Transverse colon (tissue), 4 donors: ENCODE data around the gene MEGF10. TPM values are rescaled to one million over a fixed set of nuclear protein-coding genes. Genes with fewer than 3 reads are reported as not detected.
"Not testable (repeated sequence)": the region's sequence is repeated elsewhere in the genome, so short reads cannot be mapped to it uniquely, and the experiment has no call there.

Experiments
- DNase-seq: peaks from one replicate; pipeline ENCODE4 v3.0.0-alpha.2; 2019
- H3K27ac ChIP-seq, 4 donors: fragments of 200-600 bp; sonication (generic); 2 replicates each; pipeline ENCODE4 v1.5.1; 2016 to 2018; ENCODE audit warnings: inconsistent platforms in 4 of 4
- H3K27me3 ChIP-seq: fragments of 200-600 bp; sonication (generic); 2 replicates; pipeline ENCODE4 v1.5.1; 2017; ENCODE audit warnings: inconsistent platforms
- H3K36me3 ChIP-seq, 4 donors: fragments of 200-600 bp; sonication (generic); 2 replicates each; pipeline ENCODE4 v1.5.1; 2017 to 2019; ENCODE audit warnings: inconsistent platforms in 4 of 4
- H3K4me1 ChIP-seq, 4 donors: fragments of 200-600 bp; sonication (generic); 2 replicates each; pipeline ENCODE4 v1.5.1; 2017 to 2020; ENCODE audit warnings: inconsistent platforms in 4 of 4
- H3K4me3 ChIP-seq, 4 donors: fragments of 200-600 bp; sonication (generic); 1 replicate in 1 of 4; 2 replicates in 3 of 4; pipeline versions ENCODE4 v1.5.1 to v1.6.1; 2017 to 2019; ENCODE audit warnings: inconsistent platforms in 4 of 4
- H3K9me3 ChIP-seq, 2 donors: fragments of 200-600 bp; sonication (generic); 2 replicates each; pipeline ENCODE4 v1.5.1; 2017 to 2019; ENCODE audit warnings: inconsistent platforms in 2 of 2
- EP300 ChIP-seq: sonication (generic); formaldehyde crosslinking; IDR thresholded peaks from one replicate; pipeline ENCODE4 v1.6.1; 2017; ENCODE audit warnings: antibody characterized with exemption, low read depth
- POLR2A ChIP-seq: fragments of 450-650 bp; IDR thresholded peaks from one replicate; pipeline ENCODE4 v1.6.1; 2016; ENCODE audit warnings: antibody characterized with exemption, mild to moderate bottlenecking, moderate library complexity
- POLR2AphosphoS5 ChIP-seq, 3 donors: sonication (generic); formaldehyde crosslinking; IDR thresholded peaks; one replicate each; pipeline ENCODE4 v1.6.1; 2016; ENCODE audit warnings: antibody characterized with exemption in 3 of 3
- WGBS, 2 donors: methylation state at CpG; one replicate each; pipeline ENCODE4 v1.1.5; 2018; ENCODE audit warnings: low coverage in 1 of 2; 5-methylcytosine and 5-hydroxymethylcytosine counted together
- in situ Hi-C, 4 donors: fragments of 200-750 bp; cut with MboI; loops; one replicate each; pipeline versions ENCODE4 v1.15.0 to v1.15.1; 2017; ENCODE audit warnings: low sequenced_read_pairs in 3 of 4, low pct_ligation_motif_present in 1 of 4, low pct_unique_long_range_greater_than_20kb in 1 of 4
- intact Hi-C: fragments of 100-400 bp; cut with DNase I; formaldehyde crosslinking; loops from one replicate; pipeline ENCODE4 v1.15.1; 2023; ENCODE audit warnings: low total_unique reads
- total RNA-seq, 4 donors: library from RNA; depleted of rRNA; stranded (reverse); fragments of >200 nt; gene quantifications; one replicate each; pipeline ENCODE4 v1.1.0, GENCODE V29; 2016
- TF ChIP-seq, protein P1 (sequence below), 5 experiments: fragments of 200-600 bp in 3 of 5; fragments of 450-650 bp in 2 of 5; sonication (generic) in 3 of 5; IDR thresholded peaks; 1 replicate in 2 of 5; 2 replicates in 3 of 5; pipeline ENCODE4 v1.5.1; 2016 to 2017; ENCODE audit warnings: antibody characterized with exemption in 5 of 5, inconsistent platforms in 3 of 5, mild to moderate bottlenecking in 2 of 5, moderate library complexity in 1 of 5

Gene MEGF10
- total RNA-seq, 4 donors from 2014 or later, result 0.68 to 3.0 (median 2.9) TPM; not detected in 1

DNA sequence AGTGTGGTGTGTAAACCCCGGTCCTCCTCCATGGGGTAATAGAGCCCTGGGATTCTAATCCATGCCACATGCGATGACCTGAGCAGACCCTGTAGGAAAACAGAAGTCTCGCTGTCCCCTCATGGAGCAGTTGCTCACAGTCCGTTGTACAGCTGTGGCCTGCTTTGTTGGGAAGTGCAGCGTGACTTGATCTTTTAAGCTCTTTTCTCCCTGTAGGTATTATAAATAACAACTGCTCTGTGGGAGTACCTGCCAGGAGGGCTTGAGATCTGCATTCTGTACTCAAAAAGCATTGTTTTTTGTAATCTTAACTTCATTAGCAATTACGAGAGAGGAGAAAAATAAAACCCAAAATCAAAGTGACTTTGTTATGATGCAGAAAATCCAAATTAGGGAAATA is 17.3 kb downstream of the MEGF10 start:
- DNase-seq, result no peak
- peaks cover 0 to 16% (median 4%) of the 10 kb centered on the region in 4 donors for H3K4me1 ChIP-seq
- TF ChIP-seq POLR2AphosphoS5 (IDR thresholded peaks at IDR 0.05) (no peak), EP300 (no peak), POLR2A (no peak)
- TF ChIP-seq, protein P1, sequence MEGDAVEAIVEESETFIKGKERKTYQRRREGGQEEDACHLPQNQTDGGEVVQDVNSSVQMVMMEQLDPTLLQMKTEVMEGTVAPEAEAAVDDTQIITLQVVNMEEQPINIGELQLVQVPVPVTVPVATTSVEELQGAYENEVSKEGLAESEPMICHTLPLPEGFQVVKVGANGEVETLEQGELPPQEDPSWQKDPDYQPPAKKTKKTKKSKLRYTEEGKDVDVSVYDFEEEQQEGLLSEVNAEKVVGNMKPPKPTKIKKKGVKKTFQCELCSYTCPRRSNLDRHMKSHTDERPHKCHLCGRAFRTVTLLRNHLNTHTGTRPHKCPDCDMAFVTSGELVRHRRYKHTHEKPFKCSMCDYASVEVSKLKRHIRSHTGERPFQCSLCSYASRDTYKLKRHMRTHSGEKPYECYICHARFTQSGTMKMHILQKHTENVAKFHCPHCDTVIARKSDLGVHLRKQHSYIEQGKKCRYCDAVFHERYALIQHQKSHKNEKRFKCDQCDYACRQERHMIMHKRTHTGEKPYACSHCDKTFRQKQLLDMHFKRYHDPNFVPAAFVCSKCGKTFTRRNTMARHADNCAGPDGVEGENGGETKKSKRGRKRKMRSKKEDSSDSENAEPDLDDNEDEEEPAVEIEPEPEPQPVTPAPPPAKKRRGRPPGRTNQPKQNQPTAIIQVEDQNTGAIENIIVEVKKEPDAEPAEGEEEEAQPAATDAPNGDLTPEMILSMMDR (IDR thresholded peaks at IDR 0.05), result no peak
- WGBS, 2 donors, result 83 to 92% methylated on average over 1 to 6 of the region's 6 CpGs
- H3K36me3 ChIP-seq, result no peaks in the 10 kb centered on the region
- in situ Hi-C loops, result loop anchor here (10.0 to 25.0 kb wide), 4 partner anchors 179 to 646 kb away; no protein-coding TSS in a partner anchor
- no peaks in the 10 kb centered on the region for H3K9me3 ChIP-seq
- no peak overlapping the region for H3K4me3 ChIP-seq
- H3K27ac ChIP-seq, result no peak overlapping the region
- no peaks in the 10 kb centered on the region for H3K27me3 ChIP-seq
- intact Hi-C loops, result loop anchor here (5.0 kb wide), 1 partner anchor 409 kb away; no protein-coding TSS in a partner anchor

- peaks cover 0 to 19% (median 4%) of the 10 kb centered on the region in 4 donors for H3K4me1 ChIP-seq
- H3K9me3 ChIP-seq, H3K36me3 ChIP-seq, H3K27me3 ChIP-seq, H3K27ac ChIP-seq, DNase-seq, H3K4me3 ChIP-seq: not testable (repeated sequence)
- in situ Hi-C loops (loop anchor here (10.0 to 25.0 kb wide), 4 partner anchors 179 to 646 kb away; no protein-coding TSS in a partner anchor), intact Hi-C loops (loop anchor here (5.0 kb wide), 1 partner anchor 409 kb away; no protein-coding TSS in a partner anchor)
- WGBS, 2 donors, result 91 to 100% methylated on average over 5 to 7 of the region's 7 CpGs
Observed at GRCh38 chr5:127308325-127308724, 17.7 kb downstream of the MEGF10 start.

GRCh38 chr5:127308945-127309344 is 18.3 kb downstream of the MEGF10 start:
- Histone ChIP-seq H3K36me3 (no peaks in the 10 kb centered on the region), H3K27ac (no peak overlapping the region), H3K4me1 (peaks cover 0 to 23% (median 4%) of the 10 kb centered on the region in 4 donors), H3K27me3 (no peaks in the 10 kb centered on the region), H3K4me3 (no peak overlapping the region), H3K9me3 (no peaks in the 10 kb centered on the region)
- in situ Hi-C loops (loop anchor here (10.0 to 25.0 kb wide), 4 partner anchors 178 to 647 kb away; no protein-coding TSS in a partner anchor), intact Hi-C loops (loop anchor here (5.0 kb wide), 1 partner anchor 408 kb away; no protein-coding TSS in a partner anchor)
- DNase-seq, result no peak
- TF ChIP-seq POLR2AphosphoS5 (IDR thresholded peaks at IDR 0.05) (no peak), EP300 (no peak), POLR2A (no peak)
- TF ChIP-seq, protein P1 (IDR thresholded peaks at IDR 0.05), result no peak
- WGBS, 2 donors, result 64 to 77% methylated on average over 3 of the region's 3 CpGs

- DNase-seq, result no peak
- H3K9me3 ChIP-seq, result no peaks in the 10 kb centered on the region
- no peak overlapping the region for H3K4me3 ChIP-seq
- WGBS, 2 donors, result 61% methylated on average over 2 of the region's 2 CpGs; no CpG with 5 or more reads in 1 of the 2 donors
- in situ Hi-C loops (loop anchor here (10.0 to 25.0 kb wide), 4 partner anchors 176 to 657 kb away; no protein-coding TSS in a partner anchor), intact Hi-C loops (no loop called here)
- no peaks in the 10 kb centered on the region for H3K27me3 ChIP-seq
- H3K36me3 ChIP-seq, result no peaks in the 10 kb centered on the region
- H3K4me1 ChIP-seq, result peaks cover 0 to 23% (median 4%) of the 10 kb centered on the region in 4 donors
- TF ChIP-seq, protein P1 (IDR thresholded peaks at IDR 0.05), result no peak
- TF ChIP-seq POLR2A (no peak), POLR2AphosphoS5 (IDR thresholded peaks at IDR 0.05) (no peak), EP300 (no peak)
- H3K27ac ChIP-seq, result no peak overlapping the region
Observed at GRCh38 chr5:127311349-127311748, 20.8 kb downstream of the MEGF10 start.
